HepG2 (cell line): ENCODE measurements around the gene CCDC181. TPM values are rescaled to one million over a fixed set of nuclear protein-coding genes. Genes with fewer than 3 reads are reported as not detected.

Source experiments
- ATAC-seq: fragments of 200-7000 bp; cut with Tn5 transposase; 3 replicates; pipeline ENCODE4 v1.9.1; 2020; ENCODE audit warnings: mild to moderate bottlenecking, moderate library complexity
- BruUV-seq: library from RNA; stranded (reverse); fragments of 400-500 nt; replicated peaks from 2 replicates; lab custom pipeline; 2021; lab: Mats Ljungman, UMichigan
- CTCF ChIA-PET: fragments of 300-600 bp; formaldehyde crosslinking; extraction: SDS; loops from one replicate; lab custom pipeline; 2021; ENCODE audit warnings: low total read pairs, inconsistent platforms, low intra/inter-chr PET ratio; lab: Yijun Ruan, JAX
- POLR2A ChIA-PET: fragments of 350-600 bp; sonication (Branson Sonifier 250); formaldehyde crosslinking; loops from one replicate; lab custom pipeline; 2020; ENCODE audit warnings: antibody characterized with exemption, inconsistent platforms; lab: Yijun Ruan, JAX
- DNase-seq: peaks from one replicate; pipeline ENCODE4 v3.0.0-alpha.2; 2015; ENCODE audit warnings: low spot score
- FAIRE-seq: peaks from 3 replicates; lab custom pipeline; 2011; peaks lifted over from hg19 to GRCh38; lab: Jason Lieb, UNC
- H2AFZ ChIP-seq: one replicate; pipeline ENCODE4 v1.6.1; 2011; ENCODE audit warnings: low read length, inconsistent platforms
- H3K27ac ChIP-seq: fragments of 300-600 bp; 3 replicates; pipeline ENCODE4 v1.8.0; 2011; ENCODE audit warnings: mixed run types, mild to moderate bottlenecking, mixed read lengths, low read length, inconsistent platforms; ENCODE audit not compliant: insufficient read depth; ENCODE audit errors: extremely low read length
- H3K27me3 ChIP-seq, 2 experiments: fragments of 200-600 bp in 1 of 2; 2 replicates in 1 of 2; 3 replicates in 1 of 2; pipeline versions ENCODE4 v1.6.0 to v1.8.0; 2011; ENCODE audit warnings: low read length in 2 of 2, mild to moderate bottlenecking in 2 of 2, moderate library complexity in 2 of 2, inconsistent platforms in 1 of 2; ENCODE audit not compliant: insufficient read depth in 2 of 2, control insufficient read depth in 1 of 2
- H3K36me3 ChIP-seq, 2 experiments: fragments of 200-600 bp in 1 of 2; replicated peaks in 1 of 2; 2 replicates in 1 of 2; 3 replicates in 1 of 2; pipeline versions ENCODE4 v1.5.1 to v1.8.0; 2011; ENCODE audit warnings: low read length in 2 of 2, inconsistent platforms in 1 of 2; ENCODE audit not compliant: insufficient read depth in 2 of 2, control insufficient read depth in 1 of 2
- H3K4me1 ChIP-seq: 2 replicates; pipeline ENCODE4 v1.5.1; 2012; ENCODE audit warnings: low read length, inconsistent platforms; ENCODE audit not compliant: insufficient read depth
- H3K4me2 ChIP-seq: 2 replicates; pipeline ENCODE4 v1.6.0; 2011; ENCODE audit warnings: low read depth, low read length, inconsistent platforms
- H3K4me3 ChIP-seq, 3 experiments: fragments of 200-600 bp in 1 of 3; sonication (generic), shearing (Covaris generic) in 1 of 3; replicated peaks in 1 of 3; 2 replicates each; pipeline ENCODE4 v1.5.1; 2011 to 2016; ENCODE audit warnings: low read length in 3 of 3, inconsistent platforms in 2 of 3, low read depth in 2 of 3, mild to moderate bottlenecking in 2 of 3, control low read depth in 1 of 3, mixed read lengths in 1 of 3; ENCODE audit not compliant: insufficient read depth in 1 of 3
- H3K79me2 ChIP-seq: one replicate; pipeline ENCODE4 v1.6.1; 2011; ENCODE audit warnings: low read length, inconsistent platforms; ENCODE audit not compliant: insufficient read depth
- H3K9ac ChIP-seq: 2 replicates; pipeline ENCODE4 v1.6.0; 2011; ENCODE audit warnings: mild to moderate bottlenecking, low read depth, low read length, inconsistent platforms; ENCODE audit not compliant: insufficient read depth
- H3K9me3 ChIP-seq: 2 replicates; pipeline ENCODE4 v1.5.1; 2012; ENCODE audit warnings: mild to moderate bottlenecking, low read length
- H4K20me1 ChIP-seq: 2 replicates; pipeline ENCODE4 v1.6.0; 2011; ENCODE audit warnings: inconsistent platforms, mild to moderate bottlenecking, low read length, moderate library complexity; ENCODE audit not compliant: insufficient read depth
- NR2C2 ChIP-seq: sonication (generic); formaldehyde crosslinking; IDR thresholded peaks from 2 replicates; pipeline ENCODE4 v1.4.0; 2020; ENCODE audit warnings: missing genetic modification reagents, mild to moderate bottlenecking, moderate library complexity, borderline replicate concordance
- ZNF121 ChIP-seq: sonication (generic); formaldehyde crosslinking; IDR thresholded peaks from 2 replicates; pipeline ENCODE4 v1.5.0; 2020; ENCODE audit warnings: mild to moderate bottlenecking, missing genetic modification reagents
- ZNF629 ChIP-seq: sonication (generic); formaldehyde crosslinking; conservative IDR thresholded peaks from 2 replicates; pipeline ENCODE4 v1.5.0; 2020; ENCODE audit warnings: missing genetic modification reagents
- ZNF83 ChIP-seq: sonication (generic); formaldehyde crosslinking; IDR thresholded peaks from 2 replicates; pipeline ENCODE4 v1.4.0; 2020; ENCODE audit warnings: missing genetic modification reagents, mild to moderate bottlenecking, borderline replicate concordance
- WGBS: methylation state at CpG from one replicate; pipeline ENCODE4 v1.1.6; 2017; ENCODE audit warnings: low lambda C conversion rate; 5-methylcytosine and 5-hydroxymethylcytosine counted together
- in situ Hi-C: cut with HindIII; loops from 2 replicates; pipeline ENCODE4 v1.10.0; 2017; ENCODE audit warnings: low pct_unique_long_range_greater_than_20kb; ENCODE audit not compliant: extremely low pct_ligation_motif_present
- intact Hi-C: fragments of 100-400 bp; cut with micrococcal nuclease; formaldehyde crosslinking; loops from one replicate; pipeline ENCODE4 v1.10.0; 2022; ENCODE audit not compliant: unreplicated experiment
- polyA plus RNA-seq, 8 experiments: library from polyadenylated mRNA; depleted of rRNA in 3 of 8; stranded (reverse) in 7 of 8; unstranded in 1 of 8; fragments of >200 nt; fragmentation: Illumina TruSeq in 4 of 8; extraction: Trizol in 4 of 8; gene quantifications; 2 replicates each; pipeline versions ENCODE4 v1.2.1 to v1.2.3, GENCODE V29; 2011 to 2016; ENCODE audit warnings: low read depth in 4 of 8, missing spikeins in 1 of 8, mixed read lengths in 1 of 8; ENCODE audit not compliant: insufficient read depth in 1 of 8
- total RNA-seq, 5 experiments: library from RNA; depleted of rRNA; stranded (reverse); fragments of >200 nt; fragmentation: Illumina TruSeq; extraction: Trizol; gene quantifications; 2 replicates each; pipeline ENCODE4 v1.2.3, GENCODE V29; 2016; ENCODE audit warnings: low read depth in 1 of 5

CCDC181 gene
- total and polyA plus RNA-seq, 2 of the 13 experiments (the other 11 are each of a cell fraction or from before 2014, with no cell fraction given), result 0.07 TPM; not detected in 1

GRCh38 chr1:169462385-169462784, 35.1 kb upstream of the CCDC181 start:
- in situ Hi-C loops, result no loop called here
- H3K36me3 ChIP-seq, result peaks cover 4 to 18% of the 10 kb centered on the region in 2 experiments; a peak in 4 of 5 replicates

GRCh38 chr1:169461390-169462000, 34.2 kb upstream of the CCDC181 start:
- H4K20me1 ChIP-seq, result 0 out of 2 replicates have a peak, but pooled peaks cover 4% of the 10 kb centered on the region
- no peak overlapping the region for H2AFZ ChIP-seq
- FAIRE-seq (no peak), DNase-seq (no peak), ATAC-seq (no peak)
- H3K36me3 ChIP-seq, result peaks cover 4 to 11% of the 10 kb centered on the region in 2 experiments; a peak in 4 of 5 replicates
- no peaks in the 10 kb centered on the region for H3K79me2 ChIP-seq
- no peak overlapping the region for H3K9ac ChIP-seq
- WGBS, result 66% methylated on average over 4 of the region's 4 CpGs
- H3K4me3 ChIP-seq, result no peak overlapping the region
- no TSS peak for BruUV-seq
- H3K27me3 ChIP-seq, result no peaks in the 10 kb centered on the region; a peak in 1 of 5 replicates
- intact Hi-C loops, result no loop called here
- POLR2A ChIA-PET, result no interaction called here
- TF ChIP-seq NR2C2 (CRISPR knock-in tag), result no peak
- 0 out of 2 replicates have a peak, but pooled peaks have one; percentile 19 for TF ChIP-seq ZNF629 (CRISPR knock-in tag)
- TF ChIP-seq, all 625 proteins: peak for 1
- CTCF ChIA-PET, result no interaction called here
- no peak overlapping the region for H3K27ac ChIP-seq
- peaks cover 8% of the 10 kb centered on the region; the same call in 1 of the 2 replicates for H3K4me1 ChIP-seq
- in situ Hi-C loops, result no loop called here
- peaks cover 11% of the 10 kb centered on the region for H3K9me3 ChIP-seq
- H3K4me2 ChIP-seq, result no peak overlapping the region; the same call in 1 of the 2 replicates

More at GRCh38 chr1:169462385-169462784, 35.1 kb upstream of the CCDC181 start:
- Histone ChIP-seq H2AFZ (no peak overlapping the region), H4K20me1 (peaks cover 4% of the 10 kb centered on the region; the same call in 1 of the 2 replicates), H3K79me2 (no peaks in the 10 kb centered on the region), H3K27ac (no peak overlapping the region), H3K4me2 (no peak overlapping the region), H3K4me3 (no peak overlapping the region), H3K9ac (no peak overlapping the region), H3K27me3 (no peaks in the 10 kb centered on the region; a peak in 1 of 5 replicates), H3K4me1 (peaks cover 8% of the 10 kb centered on the region; the same call in 1 of the 2 replicates), H3K9me3 (peaks cover 2% of the 10 kb centered on the region)
- TF ChIP-seq ZNF121 (CRISPR knock-in tag) (peak; percentile 77), ZNF83 (CRISPR knock-in tag) (no peak)
- BruUV-seq, result no TSS peak
- ATAC-seq, result no peak
- FAIRE-seq, result no peak
- intact Hi-C loops, result no loop called here
- POLR2A ChIA-PET, result no interaction called here
- no peak for DNase-seq
- CTCF ChIA-PET, result no interaction called here
- WGBS, result 97% methylated on average over 5 of the region's 5 CpGs
